HCT116 (cell line): ENCODE data around the gene ANXA3.

ENCODE experiments used
- CTCF ChIP-seq, 3 experiments: fragments of 200-600 bp in 1 of 3; sonication (generic) in 1 of 3; IDR thresholded peaks in 2 of 3; conservative IDR thresholded peaks in 1 of 3; 2 replicates each; pipeline ENCODE4 v1.5.1; 2012 to 2017; ENCODE audit warnings: low read depth in 2 of 3, low read length in 2 of 3, antibody characterized with exemption in 1 of 3, borderline replicate concordance in 1 of 3, control low read depth in 1 of 3, mild to moderate bottlenecking in 1 of 3, mixed read lengths in 1 of 3, mixed run types in 1 of 3, moderate library complexity in 1 of 3; ENCODE audit not compliant: insufficient read depth in 1 of 3
- EZH2 ChIP-seq: fragments of 200-600 bp; sonication (generic); IDR thresholded peaks from 2 replicates; pipeline ENCODE4 v1.6.1; 2017; ENCODE audit warnings: antibody characterized with exemption, mixed run types
- MAX ChIP-seq: IDR thresholded peaks from 2 replicates; pipeline ENCODE4 v1.6.1; 2012
- POLR2A ChIP-seq: IDR thresholded peaks from 2 replicates; pipeline ENCODE4 v1.7.0; 2011; ENCODE audit warnings: borderline replicate concordance; ENCODE audit not compliant: insufficient read depth, insufficient read length; ENCODE audit errors: extremely low read depth
- POLR2AphosphoS5 ChIP-seq: IDR thresholded peaks from 2 replicates; pipeline ENCODE4 v1.6.1; 2011; ENCODE audit warnings: mild to moderate bottlenecking, low read depth, low read length, moderate library complexity
- RAD21 ChIP-seq: IDR thresholded peaks from 2 replicates; pipeline ENCODE4 v1.6.1; 2012; ENCODE audit warnings: low read depth, mild to moderate bottlenecking
- YY1 ChIP-seq: IDR thresholded peaks from 2 replicates; pipeline ENCODE4 v1.6.1; 2011; ENCODE audit warnings: low read length, low read depth, moderate library complexity, mild to moderate bottlenecking; ENCODE audit not compliant: insufficient replicate concordance; ENCODE audit errors: extremely low read depth

GRCh38 chr4:78517050-78517652, 34.4 kb upstream of the ANXA3 start:
- peak; percentile 49 to 70 (median 64); a peak in 5 of 6 replicates for TF ChIP-seq CTCF (IDR thresholded peaks at IDR 0.05 in 2 of 3, conservative IDR thresholded peaks at IDR 0.05 in 1 of 3; ENCODE audit: borderline replicate concordance in 1 of 3, insufficient read depth in 1 of 3, low read depth in 2 of 3, low read length in 2 of 3)
- no peak for TF ChIP-seq POLR2AphosphoS5
- TF ChIP-seq EZH2, result no peak
- peak; percentile 77 for TF ChIP-seq RAD21
- no peak for TF ChIP-seq MAX
- no peak for TF ChIP-seq YY1
- no peak for TF ChIP-seq POLR2A
